Osteoblast (primary cell): ENCODE results near the gene IFT25. TPM values are rescaled to one million over a fixed set of nuclear protein-coding genes. Genes with fewer than 3 reads are reported as not detected.
"Not testable (repeated sequence)": the region's sequence is repeated elsewhere in the genome, so short reads cannot be mapped to it uniquely, and the experiment has no call there.

Experiments
- DNase-seq: peaks from one replicate; pipeline ENCODE4 v3.0.0; 2011; ENCODE audit warnings: low spot score, mixed read lengths; ENCODE audit not compliant: insufficient read length; ENCODE audit errors: missing footprints
- H2AFZ ChIP-seq: 2 replicates; pipeline ENCODE4 v1.6.0; 2011; ENCODE audit warnings: mild to moderate bottlenecking, low read length
- H3K27ac ChIP-seq: 2 replicates; pipeline ENCODE4 v1.5.1; 2011; ENCODE audit warnings: mild to moderate bottlenecking, low read depth, low read length, moderate library complexity
- H3K27me3 ChIP-seq: 2 replicates; pipeline ENCODE4 v1.6.0; 2012; ENCODE audit warnings: mild to moderate bottlenecking, control low read depth, inconsistent platforms, low read length, moderate library complexity; ENCODE audit not compliant: insufficient read depth
- H3K36me3 ChIP-seq: 2 replicates; pipeline ENCODE4 v1.5.1; 2011; ENCODE audit warnings: mild to moderate bottlenecking, low read length, control low read depth, moderate library complexity; ENCODE audit not compliant: insufficient read depth
- H3K4me1 ChIP-seq: 2 replicates; pipeline ENCODE4 v1.5.1; 2011; ENCODE audit warnings: mild to moderate bottlenecking, low read length, control low read depth, moderate library complexity; ENCODE audit not compliant: insufficient read depth
- H3K4me2 ChIP-seq: 2 replicates; pipeline ENCODE4 v1.6.0; 2011; ENCODE audit warnings: mild to moderate bottlenecking, low read length; ENCODE audit not compliant: insufficient read depth
- H3K4me3 ChIP-seq: fragments of 200-600 bp; sonication (generic); 3 replicates; pipeline ENCODE4 v1.5.1; 2012; ENCODE audit warnings: mild to moderate bottlenecking, low read length, inconsistent platforms; ENCODE audit not compliant: insufficient read depth
- H3K79me2 ChIP-seq: 2 replicates; pipeline ENCODE4 v1.6.0; 2012; ENCODE audit warnings: mild to moderate bottlenecking, low read length, control low read depth, inconsistent platforms; ENCODE audit not compliant: insufficient read depth
- H3K9me3 ChIP-seq: 2 replicates; pipeline ENCODE4 v1.5.1; 2011; ENCODE audit warnings: low read depth, low read length, control low read depth
- H4K20me1 ChIP-seq: 2 replicates; pipeline ENCODE4 v1.6.0; 2012; ENCODE audit warnings: mild to moderate bottlenecking, low read length, control low read depth; ENCODE audit not compliant: insufficient read depth
- CTCF ChIP-seq: IDR thresholded peaks from 2 replicates; pipeline ENCODE4 v1.5.1; 2011; ENCODE audit warnings: mild to moderate bottlenecking, low read depth, low read length, moderate library complexity; ENCODE audit errors: extremely low read depth
- total RNA-seq: library from RNA; depleted of rRNA; stranded (reverse); fragments of >200 nt; gene quantifications from 2 replicates; pipeline ENCODE4 v1.2.3, GENCODE V29; 2012

IFT25 gene
- total RNA-seq, 1 donor: 21.7 TPM

- Histone ChIP-seq H4K20me1 (no peaks in the 10 kb centered on the region), H3K27me3 (no peaks in the 10 kb centered on the region)
- no peak for DNase-seq
These were observed 35.7 kb upstream of the IFT25 start for GRCh38 chr1:53981220-53981619.

GRCh38 chr1:53979712-53980450, 34.4 kb upstream of the IFT25 start:
- no peak for TF ChIP-seq CTCF
- Histone ChIP-seq H3K4me2 (no peak overlapping the region), H3K27me3 (no peaks in the 10 kb centered on the region), H3K36me3 (no peaks in the 10 kb centered on the region), H3K79me2 (no peaks in the 10 kb centered on the region), H3K4me1 (peaks cover 8% of the 10 kb centered on the region), H3K9me3 (no peaks in the 10 kb centered on the region), H2AFZ (no peak overlapping the region), H3K27ac (no peak overlapping the region), H4K20me1 (no peaks in the 10 kb centered on the region), H3K4me3 (no peak overlapping the region)
- DNase-seq: no peak

More at GRCh38 chr1:53981220-53981619, 35.7 kb upstream of the IFT25 start:
- Histone ChIP-seq H3K4me1 (peaks cover 8% of the 10 kb centered on the region), H3K36me3 (no peaks in the 10 kb centered on the region), H2AFZ (no peak overlapping the region), H3K4me2 (no peak overlapping the region), H3K9me3 (no peaks in the 10 kb centered on the region), H3K4me3 (no peak overlapping the region), H3K79me2 (no peaks in the 10 kb centered on the region), H3K27ac (no peak overlapping the region)
- TF ChIP-seq CTCF: no peak

GRCh38 chr1:53975861-53976260, 30.4 kb upstream of the IFT25 start:
- Histone ChIP-seq H3K4me3 (no peak overlapping the region), H3K27me3 (no peaks in the 10 kb centered on the region), H3K79me2 (no peaks in the 10 kb centered on the region), H3K27ac (no peak overlapping the region), H3K4me2 (no peak overlapping the region), H2AFZ (no peak overlapping the region), H3K36me3 (no peaks in the 10 kb centered on the region), H3K4me1 (peaks cover 3% of the 10 kb centered on the region), H3K9me3 (no peaks in the 10 kb centered on the region), H4K20me1 (no peaks in the 10 kb centered on the region)
- no peak for DNase-seq
- TF ChIP-seq CTCF: no peak

- no peaks in the 10 kb centered on the region for H3K27me3 ChIP-seq
- no peak overlapping the region for H3K27ac ChIP-seq
- no peak for DNase-seq
- H2AFZ ChIP-seq: no peak overlapping the region
- peaks cover 8% of the 10 kb centered on the region for H3K4me1 ChIP-seq
- H3K4me3 ChIP-seq: no peak overlapping the region
- no peaks in the 10 kb centered on the region for H3K79me2 ChIP-seq
- H3K4me2 ChIP-seq: no peak overlapping the region
- TF ChIP-seq CTCF: no peak
- H3K9me3 ChIP-seq: no peaks in the 10 kb centered on the region
- peaks cover 20% of the 10 kb centered on the region for H3K36me3 ChIP-seq
- no peaks in the 10 kb centered on the region for H4K20me1 ChIP-seq
These were observed 26.2 kb upstream of the IFT25 start for GRCh38 chr1:53971718-53972117.

- H4K20me1 ChIP-seq, H3K4me1 ChIP-seq: not testable (repeated sequence)
- peaks cover 30% of the 10 kb centered on the region for H3K36me3 ChIP-seq
These were observed 23.8 kb upstream of the IFT25 start for GRCh38 chr1:53969323-53969722.

More at GRCh38 chr1:53969323-53969722, 23.8 kb upstream of the IFT25 start:
- H3K4me3 ChIP-seq, H3K27ac ChIP-seq, H2AFZ ChIP-seq, DNase-seq, H3K4me2 ChIP-seq, H3K9me3 ChIP-seq, H3K79me2 ChIP-seq, H3K27me3 ChIP-seq: not testable (repeated sequence)
